WTC11 (cell line): ENCODE results near the gene SNX9.

Experiments used
- CTCF ChIP-seq: fragments of 200-600 bp; IDR thresholded peaks from 2 replicates; pipeline ENCODE4 v1.8.0; 2022; ENCODE audit warnings: antibody characterized with exemption
- NFE2L1 ChIP-seq: sonication (generic); formaldehyde crosslinking; IDR thresholded peaks from 2 replicates; pipeline ENCODE4 v1.8.1; 2023; ENCODE audit warnings: missing genetic modification reagents
- RELA ChIP-seq: sonication (generic); formaldehyde crosslinking; IDR thresholded peaks from 2 replicates; pipeline ENCODE4 v1.8.1; 2022; ENCODE audit warnings: missing genetic modification reagents, mild to moderate bottlenecking, borderline replicate concordance
- SMAD4 ChIP-seq: sonication (generic); formaldehyde crosslinking; IDR thresholded peaks from 2 replicates; pipeline ENCODE4 v1.8.0; 2022; ENCODE audit warnings: mild to moderate bottlenecking, missing genetic modification reagents
- SP1 ChIP-seq: sonication (generic); formaldehyde crosslinking; conservative IDR thresholded peaks from 2 replicates; pipeline ENCODE4 v1.8.1; 2022; ENCODE audit warnings: missing genetic modification reagents
- ZBTB21 ChIP-seq: sonication (generic); formaldehyde crosslinking; IDR thresholded peaks from 2 replicates; pipeline ENCODE4 v1.8.1; 2023; ENCODE audit warnings: mild to moderate bottlenecking, missing genetic modification reagents, borderline replicate concordance

- TF ChIP-seq CTCF (no peak), RELA (CRISPR knock-in tag) (no peak), SP1 (CRISPR knock-in tag) (no peak), ZBTB21 (CRISPR knock-in tag) (no peak), SMAD4 (no peak), NFE2L1 (CRISPR knock-in tag) (no peak)
These were observed 10.4 kb upstream of the SNX9 start for GRCh38 chr6:157812425-157813171.
